SW 1271 (cell line): Measurements from ENCODE around the gene MRPL36.
A peak's percentile ranks its signal among the peaks of the same experiment; 100 is the strongest.
"Not testable (repeated sequence)": the region's sequence is repeated elsewhere in the genome, so short reads cannot be mapped to it uniquely, and the experiment has no call there.

Source experiments
- DNase-seq, 2 experiments: peaks; one replicate each; lab custom pipeline; 2025; lab: John Stamatoyannopoulos, UW

MRPL36 gene

DNA sequence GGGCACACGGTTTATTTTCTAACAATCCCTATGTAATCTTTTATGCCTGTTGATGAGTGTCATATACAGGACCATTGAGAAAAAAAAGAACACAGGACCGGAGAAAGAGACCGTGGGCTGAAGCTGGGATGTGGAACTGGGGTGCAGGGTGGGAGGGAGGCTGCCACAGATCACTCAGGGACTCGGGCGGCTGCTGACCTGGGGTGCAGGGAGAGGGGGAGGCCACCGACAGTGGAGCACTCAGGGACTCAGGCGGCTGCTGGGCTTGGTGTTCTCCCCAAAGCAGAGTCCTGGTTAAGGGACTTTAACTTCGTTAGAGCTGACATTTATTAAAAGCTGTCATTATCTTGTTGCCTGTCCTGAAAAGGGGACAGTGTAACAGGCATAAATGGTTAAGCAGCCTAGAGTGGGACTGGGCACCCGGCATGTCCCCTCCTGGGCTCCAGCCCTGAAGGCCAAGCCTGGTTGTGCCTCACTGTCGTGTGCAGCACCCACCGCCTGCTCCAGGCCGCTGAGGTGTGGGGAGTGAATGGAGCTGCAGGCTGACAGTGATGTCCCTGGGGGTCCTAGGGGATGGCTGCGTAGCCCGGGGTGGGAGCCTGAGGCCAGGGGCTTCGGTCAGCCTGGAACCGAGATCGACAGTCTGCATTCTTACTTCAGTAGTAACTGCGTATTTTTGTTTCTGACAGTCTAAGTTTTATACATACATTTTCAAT lies 15.6 kb upstream of the MRPL36 start:
- DNase-seq = no peak

DNA sequence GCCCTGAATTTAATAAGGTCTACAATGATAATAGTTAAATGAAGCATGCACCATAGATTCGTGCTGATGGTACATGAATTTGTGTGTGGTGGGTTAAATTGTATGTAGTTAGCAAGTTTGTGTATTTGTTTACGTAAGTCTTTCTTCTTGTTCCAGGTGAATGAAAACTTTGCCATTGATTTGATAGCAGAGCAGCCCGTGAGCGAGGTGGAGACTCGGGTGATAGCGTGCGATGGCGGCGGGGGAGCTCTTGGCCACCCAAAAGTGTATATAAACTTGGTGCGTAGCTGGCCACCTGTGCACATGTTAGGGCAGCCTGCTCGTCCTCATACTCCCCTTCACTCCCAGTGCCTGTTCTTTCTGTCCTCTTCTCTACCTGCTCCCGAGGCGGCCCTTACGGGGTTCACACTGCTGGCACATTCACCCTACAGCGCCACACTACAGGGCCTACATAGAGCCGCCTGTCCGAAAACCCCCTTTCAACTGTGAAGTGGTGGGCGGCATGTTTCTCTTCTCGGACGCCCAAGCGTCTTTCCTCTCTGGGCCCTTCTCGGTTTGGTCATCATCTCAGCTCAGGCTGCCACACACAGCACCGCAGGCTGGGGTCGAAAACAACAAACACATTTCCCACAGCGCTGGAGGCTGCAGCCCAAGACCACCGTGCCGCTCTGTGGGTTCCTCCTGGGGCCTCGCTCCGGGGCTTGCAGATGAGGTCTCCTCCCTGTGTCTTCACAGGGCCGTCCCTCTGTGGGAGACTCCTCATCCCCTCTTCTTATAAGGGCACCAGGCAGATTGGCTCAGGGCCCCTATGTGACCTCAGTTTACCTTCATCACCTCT lies 14.8 kb upstream of the MRPL36 start:
- DNase-seq = no peak

DNA sequence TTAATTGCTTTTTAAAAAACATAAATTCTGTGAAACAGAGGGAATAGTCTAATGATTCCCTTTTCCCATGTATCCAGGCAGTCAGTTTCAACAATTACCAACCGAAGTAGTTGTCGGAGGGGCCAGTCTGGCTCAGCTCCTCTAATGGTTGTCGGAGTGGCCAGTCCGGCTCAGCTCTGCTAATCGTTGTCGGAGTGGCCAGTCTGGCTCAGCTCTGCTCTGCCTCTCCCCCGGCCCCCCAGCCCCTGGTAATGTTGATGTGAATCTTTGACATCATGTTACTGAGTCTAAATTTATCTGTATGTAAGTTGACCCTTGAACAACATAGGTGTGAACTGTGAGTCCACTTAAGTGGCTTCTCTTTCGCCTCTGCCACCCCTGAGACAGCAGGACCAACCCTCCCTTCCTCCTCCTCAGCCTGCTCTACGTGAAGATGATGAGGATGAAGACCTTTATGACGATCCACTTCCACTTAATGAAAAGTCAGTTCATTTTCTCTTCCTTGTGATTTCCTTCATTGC lies 11.0 kb upstream of the MRPL36 start:
- DNase-seq = no peak

DNA sequence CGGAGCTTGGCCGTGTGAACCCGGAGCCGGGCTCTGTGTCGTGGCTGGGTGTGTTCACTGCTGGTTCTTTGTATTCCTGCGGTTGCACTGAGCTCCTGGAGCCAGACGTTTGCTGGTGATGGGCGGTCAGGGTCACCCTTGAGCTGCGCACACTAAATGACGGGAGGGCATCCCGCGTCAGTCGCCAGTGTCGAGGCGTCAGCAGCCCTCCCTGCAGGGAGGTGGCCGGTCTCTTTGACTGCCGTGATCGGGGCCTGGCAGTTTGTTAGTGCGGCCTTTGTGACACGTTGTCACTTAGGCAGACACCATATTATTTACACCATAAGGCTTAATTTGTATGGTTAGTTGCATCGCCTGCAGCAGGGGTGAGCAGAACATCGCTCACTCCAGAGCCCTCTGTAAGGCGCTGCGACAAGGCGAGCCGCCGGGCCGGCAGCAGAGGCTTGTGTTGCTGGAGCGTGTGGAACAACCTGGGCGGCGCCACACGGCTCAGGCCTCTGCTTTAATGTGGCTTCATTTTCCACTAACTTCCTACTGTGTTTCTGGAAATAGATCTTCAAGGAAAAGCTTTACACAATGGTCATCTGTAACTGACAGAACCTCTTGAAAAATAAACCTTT lies 9.9 kb upstream of the MRPL36 start:
- no peak for DNase-seq

DNA sequence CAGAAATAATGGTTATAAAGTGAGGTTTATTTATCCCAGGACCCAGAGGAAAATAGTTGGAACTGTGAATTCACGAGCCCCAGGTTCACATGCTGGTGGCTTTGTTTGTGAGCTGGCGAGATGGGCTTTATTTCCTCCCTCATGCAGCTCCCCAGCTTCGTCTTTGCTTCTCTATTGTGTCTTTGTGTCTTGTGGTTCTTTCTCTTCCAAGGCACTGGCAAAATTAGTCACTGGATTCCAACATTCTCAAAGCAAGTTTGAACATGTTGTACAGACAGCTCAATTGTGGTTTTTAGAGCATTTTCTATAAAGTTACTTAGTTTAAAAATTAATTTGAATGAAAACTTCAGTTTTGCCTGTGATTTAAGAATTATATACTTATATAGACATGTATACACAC lies 8.8 kb upstream of the MRPL36 start:
- no peak for DNase-seq

DNA sequence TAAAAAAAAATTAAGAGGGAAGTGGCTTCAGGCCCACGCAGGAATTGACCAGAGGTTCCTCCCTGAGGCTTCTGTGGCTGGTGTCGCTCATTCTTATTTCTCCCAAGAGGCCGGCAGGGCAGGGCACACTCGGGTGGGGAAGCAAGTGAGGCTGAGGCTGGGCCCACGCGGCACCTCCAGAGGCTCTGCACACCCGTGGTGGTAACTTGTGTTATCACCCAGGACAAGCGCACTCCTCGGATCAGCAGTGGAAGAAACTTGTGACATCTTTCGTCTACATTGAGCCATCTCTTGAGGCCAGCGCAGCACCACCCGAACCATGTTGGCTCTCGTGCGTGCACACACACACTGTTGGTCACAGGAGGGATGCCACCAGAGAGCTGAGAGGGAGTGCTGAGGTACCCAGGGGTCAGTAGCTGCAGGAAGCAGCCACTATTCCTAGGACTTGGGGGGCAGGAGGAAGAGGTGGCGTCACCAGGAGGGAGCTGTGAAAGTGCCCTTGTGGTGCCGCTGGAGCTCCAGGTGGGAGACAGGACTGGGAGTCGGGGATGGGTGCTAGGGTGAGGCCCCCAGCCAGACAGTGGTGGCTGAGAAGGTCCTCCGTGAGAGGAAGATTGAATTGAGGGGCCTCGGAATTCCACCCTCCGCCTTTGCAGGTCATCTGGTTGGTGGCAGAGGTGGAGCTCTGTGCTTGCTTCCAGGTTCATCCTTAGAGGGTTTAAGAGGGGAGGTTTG lies 8.0 kb upstream of the MRPL36 start:
- no peak for DNase-seq

DNA sequence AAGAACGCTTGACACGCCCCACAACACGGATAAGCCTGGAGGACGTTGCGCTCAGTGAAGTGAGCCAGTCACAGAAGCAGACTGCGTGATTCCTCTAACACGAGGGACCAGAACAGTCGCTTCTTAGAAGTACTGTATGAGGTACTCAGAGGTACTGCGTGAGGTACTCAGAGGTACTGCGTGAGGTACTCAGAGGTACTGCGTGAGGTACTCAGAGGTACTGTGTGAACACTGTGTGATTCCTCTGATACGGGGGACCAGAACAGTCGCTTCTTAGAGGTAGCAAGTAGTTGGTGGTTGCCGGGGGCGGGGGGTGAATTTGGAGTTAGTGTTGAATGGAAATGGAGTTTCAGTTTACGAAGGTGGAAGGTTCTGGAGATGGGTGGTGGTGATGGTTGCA lies 7.3 kb upstream of the MRPL36 start:
- DNase-seq = no peak

DNA sequence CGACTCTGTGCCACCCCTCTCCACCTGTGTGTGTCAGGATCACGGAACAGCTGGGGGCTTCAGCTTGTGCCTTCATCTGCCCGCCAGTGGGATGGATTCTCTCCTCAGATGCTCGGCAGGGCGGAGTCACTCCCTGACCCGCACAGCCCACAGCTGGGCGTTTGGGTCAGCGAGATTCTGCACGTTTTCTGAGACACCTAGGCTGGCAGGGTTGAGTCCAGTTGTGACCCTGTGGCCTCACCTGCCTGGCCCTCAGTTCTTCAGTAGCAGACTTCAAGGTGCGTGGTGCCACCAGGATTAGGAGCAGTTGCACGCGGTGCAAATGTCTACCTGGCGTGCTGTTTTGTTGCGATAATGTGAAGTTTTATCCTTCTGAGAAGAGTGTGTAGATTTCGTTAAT lies 6.6 kb upstream of the MRPL36 start:
- no peak for DNase-seq

DNA sequence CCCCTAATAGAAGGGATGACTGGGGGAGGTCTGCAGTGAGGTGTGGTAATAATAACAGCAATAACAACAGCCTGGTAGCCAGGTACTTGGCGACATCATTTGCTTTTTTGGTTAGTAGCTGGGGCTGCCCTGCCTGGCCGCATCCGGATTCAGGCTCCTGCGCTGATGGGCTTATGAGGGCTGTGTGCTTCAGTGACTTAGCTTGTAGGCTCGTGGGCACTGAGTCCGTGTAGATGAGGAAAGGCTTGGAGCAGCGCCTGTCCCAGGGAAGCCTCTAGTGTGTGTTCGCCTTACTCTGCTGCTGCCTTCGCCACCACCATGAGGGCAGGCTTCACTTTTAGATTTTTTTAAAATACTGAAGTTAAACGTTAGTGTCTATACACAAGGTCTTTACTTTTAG lies 6.1 kb upstream of the MRPL36 start:
- no peak for DNase-seq

DNA sequence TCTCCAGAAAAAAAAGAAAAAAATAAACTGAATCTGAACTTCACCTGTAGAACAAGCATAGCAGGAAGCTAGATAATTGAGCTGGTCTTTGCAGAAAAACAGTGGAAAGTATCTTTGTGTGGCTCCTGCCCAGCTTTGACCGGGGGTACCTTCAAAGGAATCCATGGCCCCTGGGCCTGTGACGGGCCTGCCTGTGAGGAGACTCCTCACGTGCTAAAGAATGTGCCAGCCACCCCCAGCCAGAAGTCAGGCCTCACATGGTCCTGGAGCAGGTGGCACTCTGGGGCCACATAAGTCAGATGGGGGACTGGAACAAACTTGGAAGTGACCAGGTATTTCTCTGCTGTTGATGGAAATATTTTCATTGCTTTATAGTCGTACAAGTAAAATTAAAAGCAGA lies 5.7 kb upstream of the MRPL36 start:
- no peak for DNase-seq

DNA sequence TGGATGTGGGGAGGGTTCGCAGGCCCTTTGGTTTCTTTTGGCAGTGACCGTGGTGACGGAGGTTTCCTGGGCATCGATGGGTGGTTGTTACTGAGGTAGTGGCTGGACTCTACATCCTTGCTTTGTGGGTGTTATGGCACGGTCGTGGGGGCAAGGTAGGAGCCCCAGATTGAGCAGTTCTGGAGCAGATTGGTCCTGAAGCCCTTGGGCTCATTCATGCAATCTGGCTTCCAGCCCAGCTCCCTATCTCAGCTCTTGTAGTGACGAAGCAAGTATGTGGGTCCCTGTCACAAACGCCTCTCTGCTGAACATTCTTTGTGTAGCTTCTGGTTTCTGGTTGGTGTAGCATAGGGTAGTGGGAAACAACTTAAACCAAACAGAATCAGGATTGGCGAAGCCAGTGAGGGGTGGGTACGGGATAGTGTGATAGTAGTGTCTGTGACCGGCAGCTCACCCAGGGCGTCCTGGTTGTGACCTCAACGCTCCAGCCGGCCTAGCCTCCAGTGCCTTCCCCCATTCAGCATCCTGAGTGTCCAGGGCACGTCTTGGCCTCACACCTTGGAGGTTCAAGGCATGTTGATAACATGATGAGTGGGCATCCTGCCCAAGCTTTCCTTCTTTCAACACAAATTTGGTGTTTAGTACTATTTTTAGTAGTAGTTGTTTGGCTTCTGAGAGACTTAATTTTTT lies 4.5 kb upstream of the MRPL36 start:
- no peak for DNase-seq

DNA sequence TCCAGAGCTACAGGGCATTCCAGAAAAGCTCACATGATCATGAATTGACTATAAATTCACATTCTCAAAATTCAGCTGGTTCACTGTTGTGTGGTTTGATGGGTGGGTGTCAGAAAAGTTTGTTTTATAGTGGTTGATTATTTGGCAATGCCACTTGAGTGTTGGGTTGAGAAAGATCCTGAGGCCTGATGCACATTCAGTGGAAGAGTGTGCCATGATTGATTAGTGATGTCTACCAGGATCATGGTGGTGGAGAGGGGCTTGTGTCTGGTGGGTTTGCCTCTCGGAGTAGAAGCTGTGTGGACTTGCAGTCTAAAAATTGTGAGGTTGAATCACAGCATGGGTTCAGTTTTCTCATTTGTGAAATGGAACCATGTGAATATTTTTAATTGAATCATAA lies 3.6 kb upstream of the MRPL36 start:
- no peak for DNase-seq

DNA sequence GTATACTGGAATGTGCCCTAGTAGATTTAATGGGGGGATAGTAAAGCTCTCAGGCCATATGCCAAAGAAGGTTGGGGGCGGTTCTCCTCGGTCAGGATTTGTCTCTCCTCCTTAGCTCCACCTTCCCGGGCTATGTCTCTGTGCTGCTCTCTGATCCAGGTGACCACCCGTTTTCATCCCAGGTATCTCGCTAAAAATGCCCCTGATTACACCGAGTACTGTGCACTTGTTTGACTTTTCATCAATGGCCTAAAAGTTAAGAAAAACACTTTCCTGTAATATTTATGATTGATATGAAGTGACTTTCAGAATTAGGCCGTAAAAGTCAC lies 2.3 kb upstream of the MRPL36 start:
- peak in 1 of 2 experiments; percentile 52 for DNase-seq

DNA sequence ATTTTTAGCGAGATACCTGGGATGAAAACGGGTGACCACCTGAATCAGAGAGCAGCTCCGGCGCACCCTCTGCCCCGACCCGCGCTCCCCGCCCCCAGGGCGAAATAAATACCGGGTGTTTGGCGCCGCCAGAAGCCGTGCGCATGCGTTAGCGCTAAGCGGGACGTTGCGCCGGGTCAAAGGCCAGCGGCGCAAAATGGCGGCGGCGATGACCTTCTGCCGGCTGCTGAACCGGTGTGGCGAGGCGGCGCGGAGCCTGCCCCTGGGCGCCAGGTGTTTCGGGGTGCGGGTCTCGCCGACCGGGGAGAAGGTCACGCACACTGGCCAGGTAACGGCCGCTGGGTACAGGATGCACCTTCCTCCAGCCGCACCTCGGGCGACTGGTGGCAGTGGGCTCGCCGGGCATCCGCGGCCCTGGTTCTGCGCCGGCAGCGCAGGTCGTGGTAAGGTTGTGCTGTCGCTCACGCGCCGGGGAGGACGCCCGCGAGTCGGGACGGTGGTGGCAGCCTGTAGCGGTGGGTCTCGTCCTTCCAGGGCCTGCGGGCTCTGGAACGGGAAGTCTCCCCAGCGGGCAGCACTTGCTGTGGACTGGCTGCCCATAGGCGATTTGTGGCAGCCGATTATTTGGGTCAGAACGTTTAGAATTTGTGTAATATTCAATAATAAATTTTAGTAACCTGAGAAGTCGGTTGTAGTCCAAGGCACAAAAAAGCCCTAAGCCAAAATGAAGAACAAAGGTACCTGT lies 1.8 kb upstream of the MRPL36 start, which contains the start of gene NDUFS6:
TSS of gene NDUFS6 (plus strand) at position 186 of the 745 bp plus-strand sequence. CDS start at position 197, 11 bp downstream.
- DNase-seq = peak; percentile 53 to 70

DNA sequence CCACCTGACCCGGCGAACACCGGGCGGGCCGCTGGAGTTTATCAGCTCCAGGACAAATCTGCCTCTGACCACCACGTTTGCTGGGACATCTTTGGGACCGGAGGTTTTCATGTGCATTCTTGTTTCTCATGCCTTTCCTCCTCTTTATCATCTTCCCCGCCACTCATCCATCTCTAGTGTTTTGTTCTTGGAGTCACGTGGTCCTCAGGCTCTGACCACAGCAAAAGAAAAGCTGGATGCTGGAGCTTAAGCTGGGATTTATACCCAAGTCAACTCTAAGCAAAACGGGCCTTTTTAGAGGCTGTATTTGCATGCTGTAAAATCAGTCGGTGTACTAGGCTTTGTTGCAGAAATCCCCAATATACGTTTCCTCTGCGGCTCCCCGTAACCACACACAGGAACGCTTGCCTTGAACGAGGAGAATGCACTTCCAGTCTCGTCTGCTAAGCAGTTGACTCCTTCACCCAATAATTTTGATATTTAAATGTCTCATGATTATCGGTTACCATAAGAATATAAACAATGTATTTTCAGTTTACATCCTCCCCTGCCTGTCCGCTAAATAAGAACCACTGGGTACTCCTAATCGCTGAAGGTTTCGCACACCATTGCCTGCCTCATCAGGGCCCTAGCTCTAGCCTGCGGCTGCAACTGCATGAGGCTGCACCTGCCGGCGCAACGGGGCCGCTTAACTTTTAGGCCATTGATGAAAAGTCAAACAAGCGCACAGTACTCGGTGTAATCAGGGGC lies 1.0 kb upstream of the MRPL36 start:
- peak in 1 of 2 experiments; percentile 68 for DNase-seq

DNA sequence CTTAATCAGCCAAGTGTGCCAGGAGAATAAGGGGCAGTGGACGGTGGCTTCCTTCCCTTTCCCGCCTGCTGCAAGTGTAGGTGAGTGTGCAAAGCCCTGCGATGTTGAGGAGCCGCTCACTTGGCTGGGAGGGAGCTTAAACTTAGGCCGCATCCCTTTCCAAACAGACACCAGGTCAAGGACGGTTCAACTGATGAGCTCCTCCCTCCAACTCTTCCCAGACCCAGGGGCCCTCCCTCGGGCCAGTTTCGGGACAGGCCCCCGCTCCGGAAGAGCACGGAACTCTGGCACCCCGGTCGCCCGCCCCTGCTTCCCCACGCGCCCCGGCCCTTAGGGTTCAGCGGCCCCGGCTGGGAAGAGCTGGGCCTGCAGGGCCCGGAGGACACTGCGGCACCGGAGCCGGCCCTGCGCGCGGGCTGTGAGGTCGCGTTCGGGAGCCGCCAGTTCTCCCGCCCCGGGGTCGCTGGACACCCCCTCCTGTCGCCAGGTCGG lies 481 bp downstream of the MRPL36 start:
- no peak for DNase-seq

DNA sequence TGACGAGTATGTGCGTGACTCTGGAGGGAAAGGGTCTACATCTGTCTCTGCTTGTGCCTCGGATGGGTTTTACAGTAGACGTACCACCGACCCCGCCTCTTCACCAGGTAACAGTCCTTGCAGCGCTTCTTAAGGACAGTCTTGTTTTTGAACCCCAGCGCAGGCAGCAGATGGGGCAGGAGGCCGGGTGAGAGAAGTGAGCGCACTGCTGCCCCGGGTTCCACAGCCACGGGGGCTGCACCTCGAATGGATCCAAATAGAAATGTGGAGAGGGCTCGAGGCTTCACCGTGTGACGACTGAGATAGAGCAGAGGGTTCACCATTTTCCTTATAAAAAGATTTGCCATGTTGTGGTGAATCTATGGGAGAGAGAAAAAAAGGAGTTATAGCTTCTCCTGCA lies 1.0 kb downstream of the MRPL36 start:
- DNase-seq = not testable (repeated sequence)

DNA sequence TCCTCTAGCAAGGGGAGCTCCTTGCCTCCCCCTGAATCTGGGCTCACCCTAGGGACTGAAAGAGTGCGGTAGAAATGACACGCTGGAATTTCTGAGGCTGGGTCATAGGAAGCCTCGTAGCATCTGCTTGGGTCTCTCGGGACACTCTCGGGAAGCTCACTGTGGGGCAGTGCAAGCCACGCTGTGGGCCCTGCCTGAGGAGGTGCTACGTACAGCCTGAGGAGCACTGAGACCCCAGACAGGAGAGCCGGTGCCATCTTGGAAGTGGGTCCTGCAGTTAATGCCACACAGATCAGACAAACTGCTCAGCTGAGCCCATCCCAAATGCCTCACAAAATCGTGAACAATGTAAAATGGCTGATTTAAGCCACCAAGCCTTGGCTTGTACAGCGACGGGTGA lies 1.8 kb downstream of the MRPL36 start:
- no peak for DNase-seq

DNA sequence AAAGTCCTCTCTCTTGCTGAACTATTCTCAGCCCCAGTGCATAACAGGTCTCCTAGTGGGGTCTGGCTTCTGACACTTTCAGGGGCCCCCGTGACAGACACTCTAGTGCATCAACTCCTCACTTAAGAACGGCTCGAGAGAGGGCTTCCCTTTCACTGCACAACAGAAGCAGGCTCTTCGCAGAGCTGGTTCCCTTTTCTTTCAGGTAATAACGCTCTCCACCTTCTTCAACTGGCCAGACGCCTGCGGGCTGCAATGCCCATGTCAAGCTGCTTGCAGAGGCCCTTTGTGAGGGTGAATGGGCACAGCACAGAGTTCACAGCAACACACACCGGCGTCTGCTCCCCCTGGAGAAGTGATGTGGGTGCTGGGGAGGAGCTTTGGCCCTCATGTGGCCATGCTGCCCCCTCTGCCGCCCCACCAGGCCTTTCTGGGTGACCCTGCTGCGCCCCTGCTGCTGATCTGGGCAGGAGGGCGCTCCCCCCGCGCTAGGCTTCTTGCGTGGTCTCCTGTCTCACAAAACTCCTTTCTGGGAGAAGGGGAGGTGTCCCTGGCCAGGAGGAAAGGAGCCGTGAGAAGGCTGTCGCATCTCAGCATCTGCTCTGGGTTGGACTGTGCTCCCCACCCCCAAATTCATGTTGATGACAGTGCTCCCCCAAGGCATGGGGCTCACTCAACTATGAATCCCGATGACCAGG lies 2.4 kb downstream of the MRPL36 start:
- DNase-seq = no peak
